IPS-NIHi7 (cell line): ENCODE measurements around the gene FAM114A1.

Experiments used
- DNase-seq: peaks from one replicate; pipeline ENCODE4 v3.0.0; 2012; ENCODE audit warnings: mixed read lengths; ENCODE audit errors: extremely low spot score

Gene FAM114A1

DNA sequence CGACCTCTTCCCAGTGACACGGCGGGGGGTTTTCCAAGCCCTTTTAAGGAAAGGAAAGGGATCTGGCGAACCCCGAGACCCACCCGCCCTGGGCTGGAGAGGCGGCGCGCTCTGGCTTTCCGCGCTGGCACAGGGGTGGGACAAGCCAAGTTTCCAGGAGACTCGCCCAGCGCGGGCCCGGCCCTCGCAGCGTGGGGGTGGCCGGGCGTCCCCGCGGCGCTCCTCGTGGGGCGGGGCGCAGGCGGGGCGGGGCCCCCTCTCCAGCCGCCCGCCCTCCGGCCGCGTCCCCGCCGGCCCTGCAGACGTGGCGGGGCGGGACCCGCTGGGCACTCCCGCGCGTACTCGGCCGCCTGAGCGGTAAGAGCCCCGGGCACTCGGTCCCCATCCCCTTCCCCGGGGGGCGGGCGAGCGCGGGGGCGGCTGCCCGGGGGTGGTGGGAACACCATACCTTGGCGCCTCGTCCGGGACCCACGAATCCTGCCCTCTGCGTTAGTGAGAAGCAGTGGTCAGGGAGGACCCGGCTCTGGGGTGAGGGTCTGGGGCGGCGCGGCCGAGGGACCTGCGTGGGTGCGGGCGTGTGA, at the start of gene FAM114A1:
FAM114A1 (plus strand) TSS at position 329 of the 581 bp plus-strand sequence. CDS start 10,273 bp downstream, outside the sequence.
- peak; percentile 78 for DNase-seq

GRCh38 chr4:38818441-38818976, 49.1 kb upstream of the FAM114A1 start:
- DNase-seq = no peak

- DNase-seq = no peak
These were observed 48.0 kb upstream of the FAM114A1 start for GRCh38 chr4:38819569-38819968.

DNA sequence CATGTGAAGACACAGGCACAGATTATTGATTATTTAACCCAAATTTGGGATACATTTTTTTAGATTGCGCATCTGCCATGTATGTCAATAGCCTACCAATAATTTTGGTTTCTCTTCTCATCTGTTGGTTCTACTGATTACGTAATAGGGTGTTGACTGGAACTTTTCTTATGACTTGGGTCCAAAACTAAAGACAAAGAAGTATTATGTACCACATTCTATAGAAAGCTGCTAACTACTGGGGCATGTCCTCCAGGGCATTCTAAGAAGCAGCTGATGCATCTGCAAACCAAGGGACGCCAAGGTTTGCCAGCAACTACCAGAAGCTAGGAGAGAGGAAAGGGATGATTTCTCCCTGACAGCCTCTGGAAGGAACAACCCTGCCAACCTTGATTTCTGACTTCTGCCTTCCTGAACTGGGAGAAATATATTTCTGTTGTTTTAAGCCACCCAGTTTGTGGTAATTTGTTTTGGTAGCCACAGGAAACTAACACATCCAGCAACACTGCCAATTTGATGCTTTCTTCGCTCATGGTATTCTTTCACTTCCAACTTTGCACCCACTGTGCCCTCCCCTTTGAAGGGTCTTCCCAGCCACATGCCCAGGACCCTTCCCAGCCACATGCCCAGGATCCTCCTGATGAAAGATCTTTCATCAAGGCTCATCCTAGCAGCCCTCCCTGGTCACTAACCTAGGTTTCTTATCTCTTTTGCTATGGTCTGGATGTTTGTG, 47.1 kb upstream of the FAM114A1 start:
- no peak for DNase-seq

GRCh38 chr4:38821739-38822138, 45.9 kb upstream of the FAM114A1 start:
- DNase-seq = no peak

DNA sequence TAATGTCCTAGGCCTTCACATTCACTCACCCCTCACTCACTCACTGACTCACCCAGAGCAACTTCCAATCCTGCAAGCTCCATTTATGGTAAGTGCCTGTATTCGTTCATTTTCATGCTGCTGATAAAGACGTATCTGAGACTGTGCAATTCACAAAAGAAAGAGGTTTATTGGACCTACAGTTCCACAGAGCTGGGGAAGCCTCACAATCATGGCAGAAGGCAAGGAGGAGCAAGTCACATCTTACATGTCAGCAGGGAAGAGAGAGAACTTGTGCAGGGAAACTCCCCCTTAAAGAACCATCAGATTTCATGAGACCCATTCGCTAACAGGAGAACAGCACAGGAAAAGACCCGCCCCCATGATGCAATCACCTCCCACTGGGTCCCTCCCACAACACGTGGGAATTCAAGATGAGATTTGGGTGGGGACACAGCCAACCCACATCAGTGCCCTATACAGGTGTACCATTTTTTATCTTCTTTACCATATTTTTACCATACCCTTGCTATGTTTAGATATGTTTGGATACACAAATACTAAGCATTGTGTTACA, 44.8 kb upstream of the FAM114A1 start:
- no peak for DNase-seq

DNA sequence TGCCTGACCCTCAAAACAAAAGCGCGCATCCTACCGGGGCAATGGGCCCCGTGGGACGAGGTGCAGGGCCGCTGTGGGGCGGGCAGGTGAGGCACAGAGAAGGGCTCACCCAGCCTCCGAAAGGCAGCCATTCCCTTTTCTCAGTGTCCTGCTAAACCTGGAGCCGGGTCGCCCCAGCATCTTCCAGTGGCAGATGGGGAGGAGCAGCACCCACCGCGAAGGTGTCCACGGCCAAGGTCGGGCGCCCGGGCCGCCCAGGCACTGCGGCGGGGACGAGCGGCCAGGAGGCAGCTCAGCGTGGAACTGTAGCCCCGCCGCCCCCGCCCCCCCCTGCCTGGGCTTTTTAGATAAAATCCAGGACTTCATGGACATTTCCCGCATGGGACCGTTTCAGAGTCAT, 43.8 kb upstream of the FAM114A1 start:
- no peak for DNase-seq

DNA sequence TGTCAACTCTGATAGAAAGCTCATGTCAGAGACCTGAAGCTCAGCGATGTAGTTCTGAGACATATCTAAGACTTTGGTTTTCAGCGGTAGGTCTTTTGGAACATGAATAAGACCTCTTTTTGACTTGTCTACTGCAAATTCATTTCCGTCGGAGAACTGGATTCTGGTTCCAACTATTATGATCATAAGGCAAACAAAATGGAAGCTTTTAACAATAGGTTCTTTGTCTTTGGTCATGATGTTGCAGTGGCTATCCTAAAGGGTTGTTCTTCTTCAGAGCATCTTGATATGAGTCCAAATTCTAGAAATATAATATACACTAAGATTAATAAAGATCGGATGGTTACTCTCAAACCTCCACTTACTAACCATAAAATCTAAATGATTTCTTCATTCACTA, 38.4 kb upstream of the FAM114A1 start:
- no peak for DNase-seq

DNA sequence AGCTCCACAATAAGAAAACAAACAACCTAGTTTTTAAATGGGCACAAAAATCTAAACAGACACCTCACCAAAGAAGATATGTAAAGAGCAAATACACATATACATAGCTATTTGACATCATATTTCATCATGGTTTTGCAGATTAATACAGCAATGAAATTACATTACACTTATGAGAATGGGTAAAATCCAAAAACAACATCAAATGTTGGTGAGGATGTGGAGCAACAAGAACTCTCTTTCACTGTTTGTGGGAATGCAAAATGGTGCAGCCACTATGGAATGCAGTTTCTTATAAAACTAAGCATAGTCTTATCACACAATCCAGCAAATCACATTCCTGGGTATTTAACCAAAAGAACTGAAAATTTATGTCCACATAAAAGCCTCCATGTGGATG, 36.0 kb upstream of the FAM114A1 start:
- no peak for DNase-seq

DNA sequence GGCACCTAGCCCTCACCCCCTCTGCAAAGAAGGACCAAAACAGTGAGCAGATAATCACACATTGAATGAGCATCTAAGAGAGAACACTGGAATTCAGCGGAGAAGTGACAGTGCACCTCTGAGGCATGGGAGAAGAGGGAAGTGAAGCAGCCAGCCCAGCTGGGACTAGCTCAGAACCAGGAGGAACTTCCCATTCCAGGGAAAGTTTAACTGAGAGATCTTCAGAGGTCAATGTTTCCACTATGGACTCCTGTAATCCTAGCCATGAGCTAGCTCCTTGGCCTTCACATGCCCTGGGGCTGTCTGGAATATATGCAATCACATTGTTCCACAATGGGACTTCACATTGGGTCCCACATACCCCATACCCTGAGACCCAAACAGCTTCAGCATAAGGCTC, 35.4 kb upstream of the FAM114A1 start:
- no peak for DNase-seq

DNA sequence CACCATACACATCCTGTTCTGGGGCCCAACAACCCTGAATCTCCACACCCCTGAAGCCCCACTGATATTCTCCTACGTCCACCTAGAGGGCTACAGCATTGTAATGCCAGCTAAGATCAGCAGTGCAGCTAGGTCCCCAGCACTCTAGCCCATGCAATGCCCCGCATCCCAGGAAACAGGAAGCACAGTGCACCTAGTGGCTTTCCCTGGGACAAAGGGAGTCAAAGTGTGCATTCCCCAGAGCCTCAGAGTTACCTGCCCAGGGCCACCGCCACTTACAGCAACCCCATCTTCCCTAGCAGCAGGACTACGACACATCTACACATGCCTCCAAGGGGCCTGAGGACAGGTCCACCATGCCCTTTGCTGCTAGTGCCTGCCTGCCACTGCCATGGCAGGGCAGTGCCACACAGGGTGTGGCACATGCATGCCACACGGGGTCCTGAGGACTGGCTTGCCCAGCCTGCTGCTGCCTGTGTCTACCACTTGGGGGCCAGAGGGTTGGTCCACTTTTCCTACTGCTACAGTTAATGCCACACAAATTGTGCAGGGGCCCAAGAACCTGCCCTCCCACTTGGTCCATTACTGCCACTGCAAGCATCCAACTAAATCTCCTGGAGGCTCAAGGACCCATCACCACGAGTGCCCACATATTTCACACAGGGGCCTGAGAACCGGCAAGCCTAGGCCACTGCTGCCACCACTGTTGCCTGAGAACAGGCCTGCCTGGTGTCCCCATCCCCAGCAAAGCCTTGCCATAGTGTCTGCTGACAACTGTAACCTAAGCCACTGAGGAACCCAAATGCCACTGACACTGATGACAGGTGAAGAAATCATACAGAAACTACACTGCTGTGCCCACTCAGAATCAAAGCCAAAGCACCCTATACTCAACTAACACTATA, 34.7 kb upstream of the FAM114A1 start:
- DNase-seq = peak; percentile 25

- no peak for DNase-seq
These were observed 33.0 kb upstream of the FAM114A1 start for GRCh38 chr4:38834570-38834969.

DNA sequence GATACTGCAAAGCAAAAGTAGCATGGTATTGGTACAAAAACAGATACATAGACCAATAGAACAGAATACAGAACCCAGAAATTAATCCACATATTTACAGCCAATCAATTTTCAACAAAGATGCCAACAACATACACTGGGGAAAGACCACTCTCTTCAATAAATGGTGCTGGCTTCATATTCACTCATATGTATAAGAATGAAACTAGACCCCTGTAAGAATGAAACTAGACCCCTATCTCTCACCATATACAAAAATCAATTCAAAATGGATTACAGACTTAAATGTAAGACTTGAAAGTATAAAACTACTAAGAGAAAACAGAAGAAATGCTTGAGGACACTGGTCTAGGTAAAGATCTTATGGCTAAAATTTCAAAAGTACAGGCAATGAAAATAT, 30.3 kb upstream of the FAM114A1 start:
- DNase-seq = no peak

DNA sequence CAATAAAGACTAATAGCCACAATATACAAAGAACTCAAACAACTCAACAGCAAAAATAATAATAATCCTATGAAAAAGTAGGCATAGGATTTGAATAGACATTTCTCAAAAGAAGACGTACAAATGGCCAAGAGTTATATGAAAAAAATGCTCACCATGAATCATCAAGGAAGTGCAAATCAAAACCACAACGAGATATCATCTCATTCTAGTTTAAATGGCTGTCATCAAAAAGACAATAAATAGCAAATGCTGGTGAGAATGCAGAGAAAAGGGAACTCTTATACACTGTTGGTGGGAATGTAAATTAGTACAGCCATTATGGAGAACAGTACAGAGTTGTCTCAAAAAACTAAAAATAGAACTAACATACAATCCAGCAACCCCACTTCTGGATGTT, 29.8 kb upstream of the FAM114A1 start:
- DNase-seq = no peak

- DNase-seq = no peak
These were observed 24.6 kb upstream of the FAM114A1 start for GRCh38 chr4:38842994-38843393.

GRCh38 chr4:38846015-38846414, 21.6 kb upstream of the FAM114A1 start:
- DNase-seq = no peak

DNA sequence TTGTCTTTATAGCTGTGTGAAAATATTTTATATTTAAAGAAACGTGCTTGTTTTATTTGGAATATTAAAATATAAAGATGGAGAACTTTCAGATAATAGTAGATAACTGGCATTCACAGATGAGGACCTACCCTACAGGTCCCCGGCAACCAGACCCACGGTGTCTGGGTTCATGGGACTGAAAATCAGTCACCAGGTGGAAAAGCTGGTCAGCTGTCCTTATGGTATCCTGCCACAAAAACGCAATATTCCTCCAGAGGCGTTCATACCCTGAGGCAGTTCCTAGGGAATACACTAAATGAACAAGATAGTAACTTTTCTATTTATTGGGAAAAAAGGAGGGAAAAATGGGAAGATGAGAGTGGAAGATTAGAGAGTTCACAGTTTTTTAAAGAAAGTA, 12.1 kb upstream of the FAM114A1 start:
- no peak for DNase-seq

DNA sequence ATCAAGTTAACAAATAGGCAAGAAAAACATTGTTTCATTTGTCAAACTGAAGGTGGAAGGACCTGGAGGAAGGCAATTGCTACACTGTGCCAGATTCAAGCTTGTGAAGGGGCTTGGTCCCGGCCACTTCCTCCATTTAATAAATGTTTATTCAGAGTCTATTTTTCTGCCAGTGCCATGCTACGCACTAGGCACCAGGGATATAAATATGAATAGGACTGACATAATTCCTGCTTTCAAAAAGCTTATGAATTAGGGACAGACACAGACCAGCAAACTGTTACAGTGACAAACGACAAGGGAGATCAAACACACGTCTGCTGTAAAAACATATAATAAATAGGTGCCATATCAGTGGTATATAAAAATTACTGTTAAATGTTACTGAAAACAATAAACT, 11.6 kb upstream of the FAM114A1 start:
- no peak for DNase-seq

GRCh38 chr4:38856524-38857337, 10.9 kb upstream of the FAM114A1 start, which contains the start of gene TLR6:
TSS of gene TLR6 (minus strand) at chr4:38856817. CDS start at chr4:38829473, 27,344 bp downstream.
- DNase-seq = peak; percentile 46

- DNase-seq = peak; percentile 20
These were observed 10.1 kb upstream of the FAM114A1 start for GRCh38 chr4:38857354-38858096.
